Measurements from ENCODE around the gene CLEC18B.
"Not testable (repeated sequence)": the region's sequence is repeated elsewhere in the genome, so short reads cannot be mapped to it uniquely, and the experiment has no call there.

Gene CLEC18B

DNA sequence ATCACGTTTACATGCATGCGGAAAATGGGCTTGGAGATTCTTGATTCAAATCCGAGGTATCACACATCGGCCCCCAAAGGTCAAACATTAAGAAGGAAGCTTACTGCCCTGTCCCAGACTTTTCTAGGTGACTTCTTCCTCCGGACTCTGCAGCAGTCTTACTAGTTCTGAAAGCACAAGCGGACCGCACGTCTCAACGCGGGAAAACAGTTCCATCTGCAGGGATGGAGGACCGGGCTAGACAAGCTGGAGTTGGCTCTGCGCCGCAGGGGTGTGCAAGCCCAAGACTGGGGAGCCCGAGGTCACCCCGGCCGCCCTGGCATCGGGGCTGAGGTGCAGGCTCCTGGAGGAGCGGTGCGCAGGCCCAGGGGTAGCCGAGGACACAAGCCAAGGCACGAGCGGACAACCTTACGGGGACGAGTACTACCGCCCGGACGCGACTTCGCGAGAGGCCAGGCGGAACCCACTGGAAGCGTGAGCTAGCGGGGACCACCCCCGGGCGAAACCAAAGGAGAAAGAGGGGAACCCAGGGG is 53.7 kb downstream of the CLEC18B start:
- Mint-ChIP-seq H3K4me3 (peak overlapping the region; percentile 91), H3K36me3 (ENCODE audit: low read depth) (peaks cover 12% of the 10 kb centered on the region), H3K27ac (peak overlapping the region; percentile 95), H3K4me1 (ENCODE audit: low read depth) (peaks cover 18% of the 10 kb centered on the region)
- H3K27me3 Mint-ChIP-seq, H3K9me3 Mint-ChIP-seq, DNase-seq: not testable (repeated sequence)

DNA sequence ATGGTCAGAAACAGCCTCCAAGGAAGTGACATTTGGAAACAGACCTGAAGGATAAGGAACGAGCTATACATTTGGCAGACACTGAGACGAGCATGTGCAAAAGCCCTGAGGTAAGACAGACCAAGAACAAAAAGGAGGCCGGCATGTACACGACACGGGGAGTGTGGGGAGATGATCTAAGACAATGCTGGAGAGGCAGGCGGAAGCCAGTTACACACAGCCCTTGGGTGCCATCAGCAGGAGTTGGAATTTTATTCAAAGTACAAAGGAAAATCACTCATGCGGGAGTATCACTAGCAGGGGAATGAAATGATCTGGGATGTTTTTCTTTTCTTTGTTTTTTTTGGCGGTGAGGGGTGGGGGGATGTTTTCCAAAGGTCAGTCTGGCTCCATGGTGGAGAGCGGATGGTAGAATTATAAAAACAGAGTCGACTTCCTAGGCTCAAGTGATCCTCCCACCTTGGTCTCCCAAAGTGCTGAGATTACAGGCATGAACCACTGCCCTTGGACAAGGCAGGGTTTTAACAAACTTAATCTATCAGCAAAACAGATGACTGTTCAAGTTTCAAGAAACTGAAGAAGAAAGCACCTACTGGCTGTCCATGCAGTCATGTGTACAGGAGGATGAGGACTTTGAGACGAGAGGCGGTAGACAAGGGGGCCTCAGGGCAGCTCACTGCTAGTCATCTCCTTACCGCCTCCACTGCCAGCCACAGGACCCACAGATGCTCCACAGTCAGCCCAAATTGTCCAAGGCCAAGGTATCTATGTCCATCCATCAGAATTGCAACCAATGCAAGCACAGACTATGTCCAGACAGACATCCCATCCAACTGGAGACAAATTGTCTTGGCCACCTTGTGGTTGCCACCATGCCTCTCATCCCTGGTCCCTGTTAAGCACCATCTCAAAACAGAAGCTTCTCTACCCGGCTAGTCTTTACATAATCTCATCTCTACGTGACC is 59.4 kb downstream of the CLEC18B start:
- DNase-seq, H3K9me3 Mint-ChIP-seq, H3K27me3 Mint-ChIP-seq, H3K4me3 Mint-ChIP-seq, H3K27ac Mint-ChIP-seq: not testable (repeated sequence)
- H3K4me1 Mint-ChIP-seq (ENCODE audit: low read depth) = peaks cover 19% of the 10 kb centered on the region
- peaks cover 46% of the 10 kb centered on the region for H3K36me3 Mint-ChIP-seq (ENCODE audit: low read depth)

Measured in activated T-cell treated with anti-CD3 and anti-CD28 coated beads, Interleukin-2, amount 50 U/mL, for 24 hours (primary cell).